Glutamatergic neuron (in vitro differentiated cells): ENCODE data around the gene LTBP2. TPM values are rescaled to one million over a fixed set of nuclear protein-coding genes. Genes with fewer than 3 reads are reported as not detected.

Source experiments
- DNase-seq: peaks from one replicate; pipeline ENCODE4 v3.0.0; 2022
- H3K27ac Mint-ChIP-seq: one replicate; pipeline ENCODE4 v1.8.0; 2020; ENCODE audit warnings: mild to moderate bottlenecking, mixed read lengths, inconsistent platforms; ENCODE audit not compliant: unreplicated experiment
- H3K27me3 Mint-ChIP-seq: one replicate; pipeline ENCODE4 v1.8.0; 2020; ENCODE audit warnings: mild to moderate bottlenecking, moderate library complexity, mixed read lengths, inconsistent platforms; ENCODE audit not compliant: unreplicated experiment
- H3K36me3 Mint-ChIP-seq: one replicate; pipeline ENCODE4 v1.8.0; 2020; ENCODE audit warnings: mild to moderate bottlenecking, mixed read lengths, inconsistent platforms; ENCODE audit not compliant: unreplicated experiment
- H3K4me1 Mint-ChIP-seq: one replicate; pipeline ENCODE4 v1.8.0; 2020; ENCODE audit warnings: mild to moderate bottlenecking, low read depth, mixed read lengths, inconsistent platforms; ENCODE audit not compliant: unreplicated experiment
- H3K4me3 Mint-ChIP-seq: one replicate; pipeline ENCODE4 v1.8.0; 2020; ENCODE audit warnings: mild to moderate bottlenecking, mixed read lengths, inconsistent platforms; ENCODE audit not compliant: unreplicated experiment
- H3K9me3 Mint-ChIP-seq: one replicate; pipeline ENCODE4 v1.8.0; 2020; ENCODE audit warnings: mild to moderate bottlenecking, moderate library complexity, mixed read lengths, inconsistent platforms; ENCODE audit not compliant: unreplicated experiment
- total RNA-seq: library from RNA; stranded (reverse); fragmentation: NEBNext Ultra II Directional; extraction: Animal tissue kit (Norgen Biotek cat#: 25700); gene quantifications from one replicate; pipeline ENCODE4 v1.2.1, GENCODE V29; 2021; ENCODE audit not compliant: unreplicated experiment
- TF ChIP-seq, protein P1 (sequence below): fragments of 200-600 bp; sonication (generic); IDR thresholded peaks from one replicate; pipeline ENCODE4 v1.5.0; 2021; ENCODE audit not compliant: partially characterized antibody, unreplicated experiment

LTBP2 gene
- total RNA-seq, 1 donor from 2014 or later, result 1.2 TPM

DNA sequence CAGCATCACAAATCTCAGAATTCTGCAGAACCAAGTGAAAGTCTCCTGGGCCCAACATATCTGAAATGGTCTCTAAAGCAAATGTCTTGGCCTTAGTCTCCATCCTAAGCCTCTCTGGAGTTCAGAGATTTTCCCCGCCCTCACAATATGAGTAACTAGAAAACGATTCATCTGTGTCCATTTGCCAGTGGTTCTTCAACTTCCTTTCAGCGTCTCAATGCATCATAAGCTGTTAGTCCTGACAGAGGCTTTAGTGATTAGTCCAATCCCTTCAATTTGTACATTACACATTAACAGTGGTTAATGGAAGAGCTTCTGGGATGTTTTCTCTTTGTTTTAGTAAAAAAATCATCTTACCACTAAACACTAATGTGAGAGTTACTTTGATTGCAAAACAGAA lies 136.4 kb downstream of the LTBP2 start:
- peaks cover 4% of the 10 kb centered on the region for H3K9me3 Mint-ChIP-seq
- TF ChIP-seq, protein P1, sequence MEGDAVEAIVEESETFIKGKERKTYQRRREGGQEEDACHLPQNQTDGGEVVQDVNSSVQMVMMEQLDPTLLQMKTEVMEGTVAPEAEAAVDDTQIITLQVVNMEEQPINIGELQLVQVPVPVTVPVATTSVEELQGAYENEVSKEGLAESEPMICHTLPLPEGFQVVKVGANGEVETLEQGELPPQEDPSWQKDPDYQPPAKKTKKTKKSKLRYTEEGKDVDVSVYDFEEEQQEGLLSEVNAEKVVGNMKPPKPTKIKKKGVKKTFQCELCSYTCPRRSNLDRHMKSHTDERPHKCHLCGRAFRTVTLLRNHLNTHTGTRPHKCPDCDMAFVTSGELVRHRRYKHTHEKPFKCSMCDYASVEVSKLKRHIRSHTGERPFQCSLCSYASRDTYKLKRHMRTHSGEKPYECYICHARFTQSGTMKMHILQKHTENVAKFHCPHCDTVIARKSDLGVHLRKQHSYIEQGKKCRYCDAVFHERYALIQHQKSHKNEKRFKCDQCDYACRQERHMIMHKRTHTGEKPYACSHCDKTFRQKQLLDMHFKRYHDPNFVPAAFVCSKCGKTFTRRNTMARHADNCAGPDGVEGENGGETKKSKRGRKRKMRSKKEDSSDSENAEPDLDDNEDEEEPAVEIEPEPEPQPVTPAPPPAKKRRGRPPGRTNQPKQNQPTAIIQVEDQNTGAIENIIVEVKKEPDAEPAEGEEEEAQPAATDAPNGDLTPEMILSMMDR, result no peak
- no peaks in the 10 kb centered on the region for H3K36me3 Mint-ChIP-seq
- H3K27me3 Mint-ChIP-seq, result no peaks in the 10 kb centered on the region
- no peak for DNase-seq
- no peak overlapping the region for H3K27ac Mint-ChIP-seq
- peaks cover 11% of the 10 kb centered on the region for H3K4me1 Mint-ChIP-seq
- no peak overlapping the region for H3K4me3 Mint-ChIP-seq

DNA sequence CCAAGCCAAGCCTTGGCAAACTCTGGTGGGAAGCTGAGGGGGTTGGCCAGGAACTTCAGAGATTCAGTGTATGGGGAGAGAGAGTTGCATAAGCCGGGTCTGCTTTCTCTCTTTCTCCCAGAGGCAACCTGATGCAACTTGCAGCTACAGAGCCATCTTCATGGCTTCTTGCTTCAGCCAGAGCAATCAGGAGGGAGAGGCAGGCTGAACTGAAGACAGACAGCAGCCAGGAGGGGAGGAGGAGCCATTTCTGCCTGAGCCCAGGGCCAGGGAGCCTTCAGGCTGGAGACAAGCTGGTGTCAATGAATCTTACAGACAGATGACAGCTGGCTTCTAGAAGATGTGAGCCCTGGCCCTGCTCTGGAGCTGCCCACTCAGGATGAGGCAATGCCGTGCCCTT lies 137.7 kb downstream of the LTBP2 start:
- H3K27ac Mint-ChIP-seq, result peak overlapping the region; percentile 31
- H3K4me1 Mint-ChIP-seq, result peaks cover 11% of the 10 kb centered on the region
- no peak overlapping the region for H3K4me3 Mint-ChIP-seq
- no peak for DNase-seq
- no peaks in the 10 kb centered on the region for H3K36me3 Mint-ChIP-seq
- H3K9me3 Mint-ChIP-seq, result peaks cover 4% of the 10 kb centered on the region
- H3K27me3 Mint-ChIP-seq, result no peaks in the 10 kb centered on the region
- TF ChIP-seq, protein P1, result no peak

DNA sequence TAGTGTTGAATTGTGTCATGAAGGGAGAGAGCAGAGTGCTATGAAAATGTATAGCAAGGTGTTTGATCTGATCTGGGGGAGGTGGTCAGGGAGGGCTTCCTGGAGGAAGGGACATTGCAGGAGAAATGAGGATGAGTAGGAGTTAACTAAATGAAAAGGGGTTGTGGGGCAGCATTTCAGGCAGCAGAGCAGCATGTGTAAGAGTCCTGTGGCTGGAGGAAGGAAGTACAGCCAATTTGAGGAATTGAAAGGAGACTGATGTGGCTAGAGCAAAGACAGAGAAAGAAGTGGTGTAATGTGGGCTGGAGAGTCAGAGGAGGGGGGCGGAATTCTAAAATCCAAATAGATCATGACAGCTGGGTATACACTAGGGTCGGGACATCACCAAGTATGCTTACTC lies 139.4 kb downstream of the LTBP2 start:
- no peak for DNase-seq
- TF ChIP-seq, protein P1, result no peak
- Mint-ChIP-seq H3K36me3 (no peaks in the 10 kb centered on the region), H3K27me3 (no peaks in the 10 kb centered on the region), H3K27ac (no peak overlapping the region), H3K9me3 (peaks cover 5% of the 10 kb centered on the region), H3K4me1 (peaks cover 11% of the 10 kb centered on the region), H3K4me3 (no peak overlapping the region)

DNA sequence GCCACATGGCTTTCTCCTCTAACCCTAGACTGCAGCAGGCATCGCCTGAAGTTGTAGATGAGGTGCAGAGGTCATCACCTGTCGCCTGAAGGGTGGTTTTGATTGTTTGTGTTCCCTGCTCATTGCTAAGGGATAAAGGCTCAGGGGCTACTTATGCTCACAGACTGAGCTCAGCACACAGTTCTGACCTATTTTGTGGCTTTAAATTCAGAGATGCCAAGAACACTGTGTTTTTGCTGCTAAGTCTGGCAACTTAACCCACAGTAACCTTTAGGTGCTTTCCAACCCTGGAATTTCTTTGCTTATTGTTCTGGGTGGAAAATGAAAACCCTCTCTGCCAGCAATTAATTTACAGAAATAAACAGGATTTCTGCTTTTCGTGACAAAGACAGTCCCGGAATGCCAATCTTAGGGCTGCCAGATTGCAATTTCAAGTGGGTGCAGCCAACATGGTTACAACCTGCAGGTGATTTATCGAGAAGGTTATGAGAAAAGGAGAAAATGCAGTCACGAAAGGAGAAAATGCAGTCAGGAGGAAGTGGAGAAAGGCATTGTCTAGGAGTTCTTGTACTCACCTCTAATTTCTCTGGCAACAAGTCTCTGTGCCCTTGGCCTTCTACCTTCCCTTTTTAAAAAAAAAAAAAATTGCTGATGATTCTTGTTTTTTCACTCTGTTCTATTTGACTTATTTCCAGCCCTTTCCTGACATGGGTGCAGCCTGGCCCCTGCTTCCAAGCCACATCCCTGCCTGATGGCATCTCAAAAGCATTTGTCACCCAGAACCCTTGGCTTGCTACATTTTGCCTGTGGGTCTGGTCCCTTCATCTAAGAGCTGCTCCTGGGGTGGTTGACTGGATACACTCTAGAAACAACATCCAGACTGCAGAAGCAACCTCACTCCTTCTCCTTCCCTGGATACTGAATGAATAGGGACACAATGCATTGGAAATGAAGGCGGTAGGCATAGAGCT lies 142.2 kb downstream of the LTBP2 start:
- Mint-ChIP-seq H3K27ac (no peak overlapping the region), H3K36me3 (no peaks in the 10 kb centered on the region), H3K9me3 (peaks cover 4% of the 10 kb centered on the region), H3K4me3 (no peak overlapping the region), H3K4me1 (peaks cover 3% of the 10 kb centered on the region), H3K27me3 (no peaks in the 10 kb centered on the region)
- DNase-seq, result no peak
- TF ChIP-seq, protein P1, result no peak

DNA sequence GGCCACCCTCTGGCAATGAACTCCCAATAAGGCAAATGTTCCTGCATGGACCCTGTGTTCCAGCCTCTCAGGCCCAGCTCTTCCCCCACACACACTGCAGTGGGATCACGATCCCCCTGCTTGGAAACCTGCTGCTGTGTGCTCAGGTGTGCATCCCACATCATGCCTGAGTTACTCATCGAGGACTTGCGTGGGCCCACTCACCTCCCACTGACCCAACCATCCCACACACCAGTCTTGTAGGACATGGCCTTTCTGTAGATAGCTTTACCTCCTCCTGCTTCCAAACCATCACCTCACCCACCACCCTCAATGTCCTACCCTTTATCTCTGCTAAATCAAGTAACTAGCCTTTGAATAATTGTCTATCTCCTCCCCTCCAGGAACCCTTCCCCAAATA lies 143.5 kb downstream of the LTBP2 start:
- Mint-ChIP-seq H3K4me1 (no peaks in the 10 kb centered on the region), H3K36me3 (no peaks in the 10 kb centered on the region), H3K27ac (no peak overlapping the region), H3K9me3 (peaks cover 4% of the 10 kb centered on the region), H3K27me3 (peaks cover under 1% of the 10 kb centered on the region), H3K4me3 (no peak overlapping the region)
- TF ChIP-seq, protein P1, result no peak
- DNase-seq, result no peak
